Testis (tissue), 2 donors: Measurements from ENCODE around the gene CLEC4D.

Experiments
- CTCF ChIP-seq, 3 experiments: fragments of 450-650 bp in 2 of 3; fragments of 200-600 bp in 1 of 3; sonication (generic) in 1 of 3; IDR thresholded peaks; one replicate each; pipeline ENCODE4 v1.5.1; 2016 to 2019; ENCODE audit warnings: antibody characterized with exemption in 3 of 3, mild to moderate bottlenecking in 2 of 3, moderate library complexity in 1 of 3
- POLR2A ChIP-seq: fragments of 450-650 bp; IDR thresholded peaks from one replicate; pipeline ENCODE4 v1.6.1; 2017; ENCODE audit warnings: antibody characterized with exemption, mild to moderate bottlenecking, moderate library complexity

DNA sequence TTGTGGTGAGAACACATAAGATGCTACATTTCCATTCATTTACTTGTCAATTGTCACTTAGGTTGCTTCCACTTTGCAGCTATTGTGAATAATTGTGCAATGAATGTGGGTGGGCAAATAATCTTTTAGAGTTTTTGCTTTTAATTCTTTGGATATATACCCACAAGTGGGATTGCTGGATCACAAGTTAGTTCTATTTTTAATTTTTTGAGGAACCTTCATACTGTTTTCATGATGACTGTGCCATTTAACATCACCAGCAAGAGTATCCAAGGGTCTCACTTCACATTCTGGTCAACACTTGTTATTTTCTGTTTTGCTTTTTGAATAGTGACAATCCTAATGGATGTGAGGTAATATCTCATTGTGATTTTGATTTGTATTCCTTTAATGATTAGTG is 47.1 kb upstream of the CLEC4D start:
- TF ChIP-seq CTCF (IDR thresholded peaks at IDR 0.05) (no peak), POLR2A (no peak)
